Activated CD4-positive, CD25-positive, alpha-beta regulatory T cell treated with anti-CD3 and anti-CD28 coated beads, Interleukin-2, amount 50 U/mL, for 24 hours (primary cell): ENCODE data around the gene DBI.

Experiments used
- ATAC-seq, 2 donors: fragments of 150-1000 bp; cut with Tn5 transposase; one replicate each; pipeline ENCODE4 v1.10.0; 2021; ENCODE audit warnings: mild to moderate bottlenecking in 1 of 2, moderate library complexity in 1 of 2

The DBI gene

GRCh38 chr2:119366649-119367471, at the start of gene DBI, which contains the start of gene C2orf76:
Gene DBI (plus strand): TSS chr2:119366977. CDS start chr2:119367052, 75 bp downstream.
Gene C2orf76 (minus strand): TSS chr2:119366834. CDS start chr2:119339959, 26,875 bp downstream.
- ATAC-seq = peak; percentile 96 to 97

GRCh38 chr2:119317554-119317953, 49.2 kb upstream of the DBI start:
- ATAC-seq = no peak

GRCh38 chr2:119319593-119319992, 47.2 kb upstream of the DBI start:
- ATAC-seq = no peak

GRCh38 chr2:119323459-119323858, 43.3 kb upstream of the DBI start:
- ATAC-seq = no peak

GRCh38 chr2:119324685-119325270, 42.0 kb upstream of the DBI start:
- ATAC-seq = no peak

- ATAC-seq = no peak
Observed at GRCh38 chr2:119326938-119327337, 39.8 kb upstream of the DBI start.

- ATAC-seq = no peak
Observed at GRCh38 chr2:119327431-119327830, 39.3 kb upstream of the DBI start.

- ATAC-seq = no peak
Observed at GRCh38 chr2:119332953-119333352, 33.8 kb upstream of the DBI start.

- no peak for ATAC-seq
Observed at GRCh38 chr2:119333360-119333759, 33.4 kb upstream of the DBI start.

- no peak for ATAC-seq
Observed at GRCh38 chr2:119333833-119334232, 32.9 kb upstream of the DBI start.

GRCh38 chr2:119337749-119338148, 29.0 kb upstream of the DBI start:
- ATAC-seq = no peak

- no peak for ATAC-seq
Observed at GRCh38 chr2:119338272-119338671, 28.5 kb upstream of the DBI start.

- ATAC-seq = peak; percentile 81 to 87
Observed at GRCh38 chr2:119338826-119339561, 27.8 kb upstream of the DBI start.

- no peak for ATAC-seq
Observed at GRCh38 chr2:119339562-119339923, 27.2 kb upstream of the DBI start.

GRCh38 chr2:119341684-119342083, 25.1 kb upstream of the DBI start:
- ATAC-seq = no peak

- ATAC-seq = no peak
Observed at GRCh38 chr2:119349289-119349688, 17.5 kb upstream of the DBI start.

- no peak for ATAC-seq
Observed at GRCh38 chr2:119350311-119350998, 16.3 kb upstream of the DBI start.

- ATAC-seq = no peak
Observed at GRCh38 chr2:119352357-119352756, 14.4 kb upstream of the DBI start.

- ATAC-seq = no peak
Observed at GRCh38 chr2:119354860-119355259, 11.9 kb upstream of the DBI start.

GRCh38 chr2:119359774-119360173, 7.0 kb upstream of the DBI start:
- ATAC-seq = no peak

- no peak for ATAC-seq
Observed at GRCh38 chr2:119360423-119360966, 6.3 kb upstream of the DBI start.

GRCh38 chr2:119364798-119365197, 2.0 kb upstream of the DBI start:
- no peak for ATAC-seq

- ATAC-seq = no peak
Observed at GRCh38 chr2:119365436-119365835, 1.3 kb upstream of the DBI start.
